ENCODE data around the gene ADSL. TPM values are rescaled to one million over a fixed set of nuclear protein-coding genes. Genes with fewer than 3 reads are reported as not detected.
A peak's percentile ranks its signal among the peaks of the same experiment; 100 is the strongest.

Gene ADSL
- total and polyA plus RNA-seq, 9 of the 15 experiments (the other 6 are each of a cell fraction or from before 2014, with no cell fraction given): 112 to 322 (median 146) TPM

DNA sequence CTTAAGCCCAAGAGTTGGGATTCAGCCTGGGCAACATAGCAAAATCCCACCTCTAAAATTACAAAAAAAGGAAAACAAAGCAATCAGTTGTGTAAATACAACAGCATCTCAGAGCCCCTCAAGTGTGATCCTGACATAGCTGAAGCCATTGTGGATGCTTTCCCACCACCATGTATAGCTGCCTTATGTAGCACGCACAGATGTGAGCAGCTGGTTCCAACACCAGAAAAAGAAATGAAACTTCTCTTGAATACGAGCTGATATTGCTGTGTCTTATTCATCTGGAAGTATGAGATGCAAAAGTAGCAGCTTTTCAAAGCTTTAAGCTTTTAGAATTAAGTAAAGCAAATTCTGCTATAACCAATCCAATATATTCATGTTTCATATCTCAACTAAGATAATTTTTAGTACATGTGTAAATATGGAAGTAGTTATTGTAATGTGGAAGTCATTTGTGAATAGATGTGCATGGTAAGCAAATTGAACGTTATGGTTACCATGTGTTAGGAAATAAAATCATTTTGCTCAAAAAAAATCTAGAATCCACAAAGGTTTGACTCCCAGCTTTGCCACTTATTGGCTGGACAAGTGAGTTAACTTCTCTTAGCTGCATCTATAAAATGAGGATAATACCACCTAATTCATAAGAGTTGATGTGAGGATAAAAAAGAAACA, 87.3 kb downstream of the ADSL start:
- H3K4me1 ChIP-seq (replicated peaks in 1 of 2; ENCODE audit: control insufficient read depth in 2 of 2, insufficient read depth in 2 of 2, low read length in 2 of 2): peaks cover 0 to 23% of the 10 kb centered on the region in 2 experiments; a peak in 4 of 5 replicates
- no peak overlapping the region for H3K9ac ChIP-seq (ENCODE audit: insufficient read depth in 1 of 2, low read depth in 2 of 2, low read length in 2 of 2)
- peaks cover 40% of the 10 kb centered on the region; the same call in 2 of the 3 replicates for H3K36me3 ChIP-seq (ENCODE audit: control insufficient read depth, insufficient read depth, low read length)
- no peak overlapping the region for H2AFZ ChIP-seq (ENCODE audit: low read depth, low read length)
- POLR2A ChIA-PET: no interaction called here
- WGBS (ENCODE audit: insufficient coverage, low coverage, missing lambda C conversion rate): 61% methylated on average over 3 of the region's 3 CpGs
- TF ChIP-seq KLF10 (CRISPR knock-in tag; IDR thresholded peaks at IDR 0.05) (no peak), ZNF551 (CRISPR knock-in tag; IDR thresholded peaks at IDR 0.05) (no peak), ZNF324 (CRISPR knock-in tag; IDR thresholded peaks at IDR 0.05) (no peak), FOXP1 (CRISPR knock-in tag; IDR thresholded peaks at IDR 0.05) (no peak), MEF2A (IDR thresholded peaks at IDR 0.05; ENCODE audit: control insufficient read depth, low read depth, low read length) (no peak), MYNN (IDR thresholded peaks at IDR 0.05) (no peak), MYNN (CRISPR knock-in tag; IDR thresholded peaks at IDR 0.05) (no peak), ATF1 (CRISPR knock-in tag; IDR thresholded peaks at IDR 0.05) (no peak), ATF1 (tag; IDR thresholded peaks at IDR 0.05) (no peak), TAF7 (tag; IDR thresholded peaks at IDR 0.05) (no peak), SREBF2 (CRISPR knock-in tag; IDR thresholded peaks at IDR 0.05) (no peak), ZNF57 (CRISPR knock-in tag; IDR thresholded peaks at IDR 0.05) (no peak), TCF3 (CRISPR knock-in tag; IDR thresholded peaks at IDR 0.05) (no peak), MAZ (CRISPR knock-in tag; conservative IDR thresholded peaks at IDR 0.05 in 1 of 2, IDR thresholded peaks at IDR 0.05 in 1 of 2) (no peak), ZNF23 (CRISPR knock-in tag; IDR thresholded peaks at IDR 0.05) (no peak), SNAPC5 (CRISPR knock-in tag; IDR thresholded peaks at IDR 0.05) (no peak), TBP (optimal IDR thresholded peaks at IDR 0.05; ENCODE audit: low read depth, low read length) (no peak), U2AF2 (optimal IDR thresholded peaks at IDR 0.05; ENCODE audit: low read depth, low read length) (no peak)
- TF ChIP-seq, protein P1, sequence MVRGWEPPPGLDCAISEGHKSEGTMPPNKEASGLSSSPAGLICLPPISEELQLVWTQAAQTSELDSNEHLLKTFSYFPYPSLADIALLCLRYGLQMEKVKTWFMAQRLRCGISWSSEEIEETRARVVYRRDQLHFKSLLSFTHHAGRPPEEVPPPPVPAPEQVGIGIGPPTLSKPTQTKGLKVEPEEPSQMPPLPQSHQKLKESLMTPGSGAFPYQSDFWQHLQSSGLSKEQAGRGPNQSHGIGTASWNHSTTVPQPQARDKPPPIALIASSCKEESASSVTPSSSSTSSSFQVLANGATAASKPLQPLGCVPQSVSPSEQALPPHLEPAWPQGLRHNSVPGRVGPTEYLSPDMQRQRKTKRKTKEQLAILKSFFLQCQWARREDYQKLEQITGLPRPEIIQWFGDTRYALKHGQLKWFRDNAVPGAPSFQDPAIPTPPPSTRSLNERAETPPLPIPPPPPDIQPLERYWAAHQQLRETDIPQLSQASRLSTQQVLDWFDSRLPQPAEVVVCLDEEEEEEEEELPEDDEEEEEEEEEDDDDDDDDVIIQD (CRISPR knock-in tag; IDR thresholded peaks at IDR 0.05): no peak
- TF ChIP-seq, protein P2, sequence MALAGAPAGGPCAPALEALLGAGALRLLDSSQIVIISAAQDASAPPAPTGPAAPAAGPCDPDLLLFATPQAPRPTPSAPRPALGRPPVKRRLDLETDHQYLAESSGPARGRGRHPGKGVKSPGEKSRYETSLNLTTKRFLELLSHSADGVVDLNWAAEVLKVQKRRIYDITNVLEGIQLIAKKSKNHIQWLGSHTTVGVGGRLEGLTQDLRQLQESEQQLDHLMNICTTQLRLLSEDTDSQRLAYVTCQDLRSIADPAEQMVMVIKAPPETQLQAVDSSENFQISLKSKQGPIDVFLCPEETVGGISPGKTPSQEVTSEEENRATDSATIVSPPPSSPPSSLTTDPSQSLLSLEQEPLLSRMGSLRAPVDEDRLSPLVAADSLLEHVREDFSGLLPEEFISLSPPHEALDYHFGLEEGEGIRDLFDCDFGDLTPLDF (CRISPR knock-in tag; IDR thresholded peaks at IDR 0.05): no peak
- no peak overlapping the region for H3K4me3 ChIP-seq
- no peak for ATAC-seq
- DNase-seq (ENCODE audit: extremely low read depth in 1 of 4, low spot score in 3 of 4): no peak
- H3K27me3 ChIP-seq (ENCODE audit: control insufficient read depth in 2 of 2, insufficient read depth in 2 of 2, low read length in 2 of 2): no peaks in the 10 kb centered on the region
- H3K4me2 ChIP-seq (ENCODE audit: insufficient read depth, low read length): no peak overlapping the region
- intact Hi-C loops (cut with micrococcal nuclease): no loop called here
- FAIRE-seq: no peak
- CTCF ChIA-PET (ENCODE audit: low intra/inter-chr PET ratio): no interaction called here
- H3K9me1 ChIP-seq (ENCODE audit: control insufficient read depth, insufficient read depth, low read length): no peaks in the 10 kb centered on the region
- 0 out of 2 replicates have a peak, but pooled peaks cover 3% of the 10 kb centered on the region for H4K20me1 ChIP-seq (replicated peaks; ENCODE audit: control insufficient read depth, insufficient read depth, low read length)
- H3K9me3 ChIP-seq (replicated peaks; ENCODE audit: control insufficient read depth, insufficient read depth, low read depth, low read length): no peaks in the 10 kb centered on the region
- H3K27ac ChIP-seq (ENCODE audit: extremely low read depth, low read depth, low read length): no peak overlapping the region
- in situ Hi-C loops (cut with MboI): loop anchor here (5.0 to 10.0 kb wide), 2 partner anchors 54 to 211 kb away; no protein-coding TSS in a partner anchor
- BruUV-seq (replicated peaks): TSS peak; percentile 37
- H3K79me2 ChIP-seq (ENCODE audit: control insufficient read depth, insufficient read depth, low read length): peaks cover 8% of the 10 kb centered on the region; the same call in 1 of the 3 replicates

Data from K562 (cell line).